SU-DHL-6 (cell line): ENCODE data around the gene TMIGD2.

Experiments
- EZH2phosphoT487 ChIP-seq: fragments of 200-600 bp; sonication (generic), shearing (Covaris generic); conservative IDR thresholded peaks from 2 replicates; pipeline ENCODE4 v1.6.1; 2018; ENCODE audit warnings: mild to moderate bottlenecking, antibody characterized with exemption, low read length, moderate library complexity, mixed read lengths
- TF ChIP-seq, protein P1 (sequence below): fragments of 200-600 bp; sonication (generic); IDR thresholded peaks from one replicate; pipeline ENCODE4 v1.5.1; 2017; ENCODE audit warnings: antibody characterized with exemption, mild to moderate bottlenecking, low read length, moderate library complexity; ENCODE audit not compliant: insufficient read depth, poor library complexity, severe bottlenecking

DNA sequence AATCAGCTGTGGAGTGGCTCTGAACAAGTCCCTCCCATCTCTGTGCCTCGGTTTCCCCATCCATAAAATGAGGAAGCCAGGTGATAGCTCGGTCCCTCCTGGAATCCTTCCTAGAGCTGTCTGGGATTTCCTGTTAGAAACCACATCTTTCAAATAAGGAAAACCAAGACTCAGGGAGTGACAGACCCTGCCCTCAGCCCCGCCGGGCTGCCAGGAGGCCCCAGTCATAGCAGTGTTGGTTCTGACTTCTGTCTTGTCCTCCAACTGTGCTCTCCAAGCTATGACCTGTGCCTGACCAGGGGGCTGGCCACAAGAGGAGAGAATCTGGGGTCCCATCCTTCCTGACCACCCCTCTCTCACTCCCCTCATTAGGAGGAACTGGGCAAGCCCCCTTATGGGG, 24.2 kb downstream of the TMIGD2 start:
- TF ChIP-seq, protein P1, sequence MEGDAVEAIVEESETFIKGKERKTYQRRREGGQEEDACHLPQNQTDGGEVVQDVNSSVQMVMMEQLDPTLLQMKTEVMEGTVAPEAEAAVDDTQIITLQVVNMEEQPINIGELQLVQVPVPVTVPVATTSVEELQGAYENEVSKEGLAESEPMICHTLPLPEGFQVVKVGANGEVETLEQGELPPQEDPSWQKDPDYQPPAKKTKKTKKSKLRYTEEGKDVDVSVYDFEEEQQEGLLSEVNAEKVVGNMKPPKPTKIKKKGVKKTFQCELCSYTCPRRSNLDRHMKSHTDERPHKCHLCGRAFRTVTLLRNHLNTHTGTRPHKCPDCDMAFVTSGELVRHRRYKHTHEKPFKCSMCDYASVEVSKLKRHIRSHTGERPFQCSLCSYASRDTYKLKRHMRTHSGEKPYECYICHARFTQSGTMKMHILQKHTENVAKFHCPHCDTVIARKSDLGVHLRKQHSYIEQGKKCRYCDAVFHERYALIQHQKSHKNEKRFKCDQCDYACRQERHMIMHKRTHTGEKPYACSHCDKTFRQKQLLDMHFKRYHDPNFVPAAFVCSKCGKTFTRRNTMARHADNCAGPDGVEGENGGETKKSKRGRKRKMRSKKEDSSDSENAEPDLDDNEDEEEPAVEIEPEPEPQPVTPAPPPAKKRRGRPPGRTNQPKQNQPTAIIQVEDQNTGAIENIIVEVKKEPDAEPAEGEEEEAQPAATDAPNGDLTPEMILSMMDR = no peak
- TF ChIP-seq EZH2phosphoT487 = no peak
